Panc1 (cell line): ENCODE measurements around the gene CPLX1. TPM values are rescaled to one million over a fixed set of nuclear protein-coding genes. Genes with fewer than 3 reads are reported as not detected.

ENCODE experiments used
- ATAC-seq: fragments of 200-7000 bp; cut with Tn5 transposase; 2 replicates; pipeline ENCODE4 v1.9.1; 2020; ENCODE audit warnings: mild to moderate bottlenecking, moderate library complexity
- BruUV-seq: library from RNA; stranded (reverse); fragments of 400-500 nt; replicated peaks from 2 replicates; lab custom pipeline; 2021; lab: Mats Ljungman, UMichigan
- CTCF ChIA-PET: fragments of 300-600 bp; sonication (Branson Sonifier 250); formaldehyde crosslinking; loops from one replicate; lab custom pipeline; 2022; ENCODE audit warnings: antibody characterized with exemption; lab: Charles Lee
- POLR2A ChIA-PET: fragments of 300-600 bp; sonication (Branson Sonifier 250); formaldehyde crosslinking; loops from one replicate; lab custom pipeline; 2022; ENCODE audit warnings: antibody characterized with exemption; lab: Charles Lee
- DNase-seq: peaks from one replicate; pipeline ENCODE4 v3.0.0-alpha.2; 2010; ENCODE audit warnings: low read depth, low spot score
- H3K27ac ChIP-seq: 2 replicates; pipeline ENCODE4 v1.5.1; 2011; ENCODE audit warnings: mild to moderate bottlenecking, low read length, inconsistent platforms
- H3K27me3 ChIP-seq: fragments of 200-500 bp; sonication (Bioruptor generic); 2 replicates; pipeline ENCODE4 v1.6.0; 2014; ENCODE audit warnings: low read length, inconsistent platforms; ENCODE audit not compliant: control insufficient read depth, insufficient read depth
- H3K36me3 ChIP-seq: fragments of 200-500 bp; sonication (Bioruptor generic); 2 replicates; pipeline ENCODE4 v1.5.1; 2014; ENCODE audit warnings: inconsistent platforms, mild to moderate bottlenecking, low read length, moderate library complexity; ENCODE audit not compliant: control insufficient read depth, insufficient read depth
- H3K4me1 ChIP-seq: 2 replicates; pipeline ENCODE4 v1.5.1; 2011; ENCODE audit warnings: inconsistent platforms, mild to moderate bottlenecking, low read length, moderate library complexity; ENCODE audit not compliant: control insufficient read depth, insufficient read depth
- H3K4me3 ChIP-seq, 2 experiments: 2 replicates each; pipeline ENCODE4 v1.5.1; 2011 to 2012; ENCODE audit warnings: low read depth in 2 of 2, low read length in 2 of 2, mild to moderate bottlenecking in 2 of 2, inconsistent platforms in 1 of 2, moderate library complexity in 1 of 2
- H3K9me3 ChIP-seq: fragments of 200-500 bp; sonication (Bioruptor generic); 2 replicates; pipeline ENCODE4 v1.5.1; 2014; ENCODE audit warnings: low read depth, mild to moderate bottlenecking, inconsistent platforms, low read length, moderate library complexity; ENCODE audit not compliant: control insufficient read depth, insufficient read depth
- POLR2AphosphoS5 ChIP-seq: IDR thresholded peaks from 2 replicates; pipeline ENCODE4 v1.6.1; 2012; ENCODE audit warnings: mild to moderate bottlenecking, low read depth, low read length, moderate library complexity
- SIN3A ChIP-seq: IDR thresholded peaks from 2 replicates; pipeline ENCODE4 v1.6.1; 2012; ENCODE audit warnings: low read depth, mild to moderate bottlenecking, low read length, moderate library complexity, borderline replicate concordance; ENCODE audit not compliant: insufficient read depth
- TCF7L2 ChIP-seq: IDR thresholded peaks from 2 replicates; pipeline ENCODE4 v1.6.1; 2011; ENCODE audit warnings: mild to moderate bottlenecking, low read depth, low read length, inconsistent platforms
- in situ Hi-C: cut with HindIII; loops from 2 replicates; pipeline ENCODE4 v1.10.0; 2016; ENCODE audit warnings: low sequenced_read_pairs, low pct_unique_long_range_greater_than_20kb
- intact Hi-C: fragments of 100-400 bp; cut with micrococcal nuclease; formaldehyde crosslinking; loops from one replicate; pipeline ENCODE4 v1.10.0; 2022; ENCODE audit not compliant: unreplicated experiment
- total RNA-seq: library from RNA; stranded (reverse); gene quantifications from one replicate; pipeline ENCODE4 v1.2.1, GENCODE V29; 2021; ENCODE audit not compliant: unreplicated experiment
- TF ChIP-seq, protein P1 (sequence below), 2 experiments: IDR thresholded peaks; 2 replicates each; pipeline ENCODE4 v1.6.1; 2011 to 2012; ENCODE audit warnings: low read depth in 2 of 2, control low read depth in 1 of 2, low read length in 1 of 2, mild to moderate bottlenecking in 1 of 2, moderate library complexity in 1 of 2; ENCODE audit not compliant: insufficient read depth in 1 of 2
- TF ChIP-seq, protein P2 (sequence below): fragments of 450-650 bp; IDR thresholded peaks from 2 replicates; pipeline ENCODE4 v1.5.1; 2017; ENCODE audit warnings: mild to moderate bottlenecking

The CPLX1 gene
- total RNA-seq, 1 experiment from 2014 or later: 6.7 TPM

DNA sequence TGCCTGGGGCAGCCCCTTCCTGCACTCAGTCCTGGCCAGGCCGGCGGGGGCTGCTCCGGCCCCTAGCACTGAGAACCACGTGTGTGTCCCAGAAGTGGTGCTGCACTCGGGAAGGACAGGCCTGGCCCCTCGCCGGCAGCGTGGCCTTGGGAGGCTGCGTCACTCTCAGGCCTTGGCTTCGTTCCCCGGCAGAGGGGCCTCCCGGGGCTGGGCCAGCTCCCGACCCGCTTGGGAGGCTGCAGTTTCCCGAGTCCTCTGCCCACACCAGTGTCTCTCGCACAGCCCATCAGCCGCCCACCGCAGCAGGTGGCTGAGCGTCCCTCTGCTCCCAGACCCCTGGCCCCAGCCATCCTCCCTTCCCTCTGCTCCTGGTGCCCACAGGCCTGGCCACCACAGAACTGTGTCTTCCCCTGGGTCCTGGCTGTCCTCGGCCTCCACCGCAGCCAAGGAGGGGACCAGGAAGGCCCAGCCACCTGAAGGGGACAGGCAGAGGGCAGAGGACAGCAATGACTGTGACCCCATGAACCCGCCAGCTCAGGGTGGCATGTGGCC is 10.9 kb upstream of the CPLX1 start:
- TF ChIP-seq TCF7L2 (no peak), SIN3A (no peak), POLR2AphosphoS5 (no peak)
- TF ChIP-seq, protein P1, sequence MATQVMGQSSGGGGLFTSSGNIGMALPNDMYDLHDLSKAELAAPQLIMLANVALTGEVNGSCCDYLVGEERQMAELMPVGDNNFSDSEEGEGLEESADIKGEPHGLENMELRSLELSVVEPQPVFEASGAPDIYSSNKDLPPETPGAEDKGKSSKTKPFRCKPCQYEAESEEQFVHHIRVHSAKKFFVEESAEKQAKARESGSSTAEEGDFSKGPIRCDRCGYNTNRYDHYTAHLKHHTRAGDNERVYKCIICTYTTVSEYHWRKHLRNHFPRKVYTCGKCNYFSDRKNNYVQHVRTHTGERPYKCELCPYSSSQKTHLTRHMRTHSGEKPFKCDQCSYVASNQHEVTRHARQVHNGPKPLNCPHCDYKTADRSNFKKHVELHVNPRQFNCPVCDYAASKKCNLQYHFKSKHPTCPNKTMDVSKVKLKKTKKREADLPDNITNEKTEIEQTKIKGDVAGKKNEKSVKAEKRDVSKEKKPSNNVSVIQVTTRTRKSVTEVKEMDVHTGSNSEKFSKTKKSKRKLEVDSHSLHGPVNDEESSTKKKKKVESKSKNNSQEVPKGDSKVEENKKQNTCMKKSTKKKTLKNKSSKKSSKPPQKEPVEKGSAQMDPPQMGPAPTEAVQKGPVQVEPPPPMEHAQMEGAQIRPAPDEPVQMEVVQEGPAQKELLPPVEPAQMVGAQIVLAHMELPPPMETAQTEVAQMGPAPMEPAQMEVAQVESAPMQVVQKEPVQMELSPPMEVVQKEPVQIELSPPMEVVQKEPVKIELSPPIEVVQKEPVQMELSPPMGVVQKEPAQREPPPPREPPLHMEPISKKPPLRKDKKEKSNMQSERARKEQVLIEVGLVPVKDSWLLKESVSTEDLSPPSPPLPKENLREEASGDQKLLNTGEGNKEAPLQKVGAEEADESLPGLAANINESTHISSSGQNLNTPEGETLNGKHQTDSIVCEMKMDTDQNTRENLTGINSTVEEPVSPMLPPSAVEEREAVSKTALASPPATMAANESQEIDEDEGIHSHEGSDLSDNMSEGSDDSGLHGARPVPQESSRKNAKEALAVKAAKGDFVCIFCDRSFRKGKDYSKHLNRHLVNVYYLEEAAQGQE (IDR thresholded peaks at IDR 0.05; ENCODE audit: insufficient read depth in 1 of 2, low read depth in 2 of 2, low read length in 1 of 2): no peak
- TF ChIP-seq, protein P2, sequence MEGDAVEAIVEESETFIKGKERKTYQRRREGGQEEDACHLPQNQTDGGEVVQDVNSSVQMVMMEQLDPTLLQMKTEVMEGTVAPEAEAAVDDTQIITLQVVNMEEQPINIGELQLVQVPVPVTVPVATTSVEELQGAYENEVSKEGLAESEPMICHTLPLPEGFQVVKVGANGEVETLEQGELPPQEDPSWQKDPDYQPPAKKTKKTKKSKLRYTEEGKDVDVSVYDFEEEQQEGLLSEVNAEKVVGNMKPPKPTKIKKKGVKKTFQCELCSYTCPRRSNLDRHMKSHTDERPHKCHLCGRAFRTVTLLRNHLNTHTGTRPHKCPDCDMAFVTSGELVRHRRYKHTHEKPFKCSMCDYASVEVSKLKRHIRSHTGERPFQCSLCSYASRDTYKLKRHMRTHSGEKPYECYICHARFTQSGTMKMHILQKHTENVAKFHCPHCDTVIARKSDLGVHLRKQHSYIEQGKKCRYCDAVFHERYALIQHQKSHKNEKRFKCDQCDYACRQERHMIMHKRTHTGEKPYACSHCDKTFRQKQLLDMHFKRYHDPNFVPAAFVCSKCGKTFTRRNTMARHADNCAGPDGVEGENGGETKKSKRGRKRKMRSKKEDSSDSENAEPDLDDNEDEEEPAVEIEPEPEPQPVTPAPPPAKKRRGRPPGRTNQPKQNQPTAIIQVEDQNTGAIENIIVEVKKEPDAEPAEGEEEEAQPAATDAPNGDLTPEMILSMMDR: no peak
- BruUV-seq: no TSS peak
- Histone ChIP-seq H3K4me1 (no peaks in the 10 kb centered on the region), H3K27me3 (no peaks in the 10 kb centered on the region), H3K27ac (no peak overlapping the region), H3K4me3 (no peak overlapping the region), H3K36me3 (no peaks in the 10 kb centered on the region), H3K9me3 (no peaks in the 10 kb centered on the region)
- CTCF ChIA-PET: no interaction called here
- DNase-seq (no peak), ATAC-seq (no peak)
- in situ Hi-C loops (no loop called here), intact Hi-C loops (no loop called here)
- POLR2A ChIA-PET: no interaction called here

DNA sequence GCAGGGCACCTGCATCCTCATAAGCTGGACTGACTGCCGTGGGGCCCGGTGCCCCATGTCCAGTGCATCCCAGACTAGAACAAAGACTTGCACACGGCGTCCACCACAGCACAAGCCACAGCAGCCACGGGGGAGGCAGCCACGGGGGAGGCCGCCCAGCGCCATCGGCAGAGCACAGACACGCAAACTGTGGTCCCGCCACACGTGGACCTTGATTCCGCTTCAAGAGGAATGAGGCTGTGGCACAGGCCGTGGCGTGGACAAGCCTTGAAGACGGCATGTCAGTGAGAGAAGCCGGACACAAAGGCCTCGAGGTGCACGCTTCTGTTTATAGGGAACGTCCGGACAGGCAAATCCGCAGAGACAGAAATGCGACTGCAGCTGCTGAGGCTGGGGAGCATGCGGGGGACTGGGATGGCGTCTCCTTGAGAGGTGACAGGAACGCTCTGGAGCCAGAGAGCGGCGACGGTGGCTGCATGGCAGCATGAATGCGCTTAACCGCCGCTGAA is 10.1 kb upstream of the CPLX1 start:
- H3K27me3 ChIP-seq: no peaks in the 10 kb centered on the region
- DNase-seq (no peak), ATAC-seq (no peak)
- H3K27ac ChIP-seq: no peak overlapping the region
- no peaks in the 10 kb centered on the region for H3K9me3 ChIP-seq
- in situ Hi-C loops: no loop called here
- CTCF ChIA-PET: no interaction called here
- no peak for TF ChIP-seq TCF7L2
- TF ChIP-seq, protein P1 (IDR thresholded peaks at IDR 0.05; ENCODE audit: insufficient read depth in 1 of 2, low read depth in 2 of 2, low read length in 1 of 2): no peak
- no peak for TF ChIP-seq SIN3A
- TF ChIP-seq POLR2AphosphoS5: no peak
- intact Hi-C loops: no loop called here
- H3K36me3 ChIP-seq: no peaks in the 10 kb centered on the region
- no peaks in the 10 kb centered on the region for H3K4me1 ChIP-seq
- no TSS peak for BruUV-seq
- no peak overlapping the region for H3K4me3 ChIP-seq
- POLR2A ChIA-PET: no interaction called here
